ENCODE data around the gene SCN4B. TPM values are rescaled to one million over a fixed set of nuclear protein-coding genes. Genes with fewer than 3 reads are reported as not detected.

The SCN4B gene
- total RNA-seq, 1 donor from 2014 or later = 1.2 TPM

GRCh38 chr11:118102721-118103261 is 49.8 kb downstream of the SCN4B start:
- DNase-seq (ENCODE audit: low spot score) = no peak

DNA sequence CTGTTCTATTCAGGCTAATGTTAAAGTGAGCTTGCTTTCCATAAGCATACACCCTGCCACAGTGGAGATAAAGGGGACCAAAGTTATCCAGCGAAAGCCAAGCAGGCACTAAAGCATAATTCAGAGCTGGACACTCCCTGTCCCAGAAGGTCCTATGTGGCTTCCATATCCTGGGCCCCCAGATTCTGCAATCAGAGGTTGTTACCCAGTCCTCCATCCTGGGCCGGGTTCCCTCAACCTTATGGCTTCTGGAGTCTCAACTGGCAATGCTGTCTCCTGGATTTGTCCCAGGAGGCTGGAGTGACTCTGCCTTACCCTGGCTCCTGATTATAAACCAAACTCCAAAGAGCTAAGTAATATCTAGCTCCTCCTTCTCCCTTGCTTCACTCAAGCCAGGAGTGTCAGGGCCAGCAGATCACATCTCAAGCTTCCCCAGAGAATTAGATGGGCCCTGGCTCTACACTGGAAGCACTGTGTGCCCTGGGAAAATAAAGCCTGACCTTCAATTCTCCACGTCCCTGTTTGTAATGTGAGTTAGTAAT is 51.9 kb downstream of the SCN4B start:
- DNase-seq (ENCODE audit: low spot score) = no peak

GRCh38 chr11:118099838-118100556 is 52.6 kb downstream of the SCN4B start:
- DNase-seq (ENCODE audit: low spot score) = no peak

GRCh38 chr11:118098996-118099837 is 53.4 kb downstream of the SCN4B start:
- no peak for DNase-seq (ENCODE audit: low spot score)

DNA sequence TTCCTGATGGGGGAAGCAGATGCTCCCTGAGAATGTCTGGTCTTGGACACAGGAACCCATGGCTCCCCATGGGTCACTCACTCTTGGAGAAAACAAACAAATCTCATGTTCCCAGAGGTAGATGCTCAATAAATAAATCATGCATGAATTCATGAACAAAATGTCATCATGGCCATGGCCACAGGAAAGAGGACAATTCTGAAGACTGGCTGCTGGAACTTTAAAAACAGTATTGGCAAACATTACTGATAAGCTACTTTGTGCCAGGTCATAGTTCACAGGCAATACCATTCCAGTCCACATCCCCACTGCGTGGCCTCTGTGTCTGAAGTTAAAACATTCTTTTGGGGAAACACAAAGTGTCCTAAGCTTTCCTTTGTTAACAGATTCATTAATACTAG is 56.7 kb downstream of the SCN4B start:
- no peak for DNase-seq (ENCODE audit: low spot score)

- no peak for DNase-seq (ENCODE audit: low spot score)
Observed at GRCh38 chr11:118095493-118095892, 57.1 kb downstream of the SCN4B start.

DNA sequence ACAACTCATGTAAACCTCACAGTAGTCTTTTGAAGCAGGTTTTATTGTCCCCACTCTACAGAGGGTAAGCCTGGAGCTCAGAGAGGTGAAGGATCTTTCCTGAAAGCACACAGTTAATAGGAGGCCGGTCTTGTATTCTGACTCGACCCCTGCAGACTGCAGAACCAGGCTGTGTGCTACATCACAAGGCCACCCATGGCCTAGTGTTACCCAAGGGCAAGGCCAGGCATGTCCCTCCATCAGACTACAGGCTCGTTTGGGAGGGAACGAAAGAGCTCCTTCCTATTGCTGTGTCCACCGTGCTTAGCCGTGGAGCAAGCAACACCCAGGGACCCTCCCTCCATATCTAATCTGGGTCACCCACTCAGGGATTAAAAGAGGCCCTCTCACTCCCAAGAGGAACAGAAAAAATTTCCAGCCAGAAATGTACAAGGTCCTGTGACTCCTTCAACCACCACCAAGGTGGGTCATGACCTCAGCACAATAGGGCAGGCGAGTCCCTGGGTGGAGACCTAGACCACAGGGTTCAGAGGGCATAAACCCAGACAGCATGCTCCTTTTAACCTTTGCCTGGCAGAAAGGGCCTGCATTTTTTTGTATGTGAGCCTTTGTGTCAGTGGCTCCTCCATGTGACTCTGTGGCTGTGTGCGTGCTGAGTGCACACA is 59.6 kb downstream of the SCN4B start:
- DNase-seq (ENCODE audit: low spot score) = no peak

GRCh38 chr11:118091690-118092089 is 60.9 kb downstream of the SCN4B start:
- no peak for DNase-seq (ENCODE audit: low spot score)

GRCh38 chr11:118090545-118091162 is 62.0 kb downstream of the SCN4B start:
- no peak for DNase-seq (ENCODE audit: low spot score)

DNA sequence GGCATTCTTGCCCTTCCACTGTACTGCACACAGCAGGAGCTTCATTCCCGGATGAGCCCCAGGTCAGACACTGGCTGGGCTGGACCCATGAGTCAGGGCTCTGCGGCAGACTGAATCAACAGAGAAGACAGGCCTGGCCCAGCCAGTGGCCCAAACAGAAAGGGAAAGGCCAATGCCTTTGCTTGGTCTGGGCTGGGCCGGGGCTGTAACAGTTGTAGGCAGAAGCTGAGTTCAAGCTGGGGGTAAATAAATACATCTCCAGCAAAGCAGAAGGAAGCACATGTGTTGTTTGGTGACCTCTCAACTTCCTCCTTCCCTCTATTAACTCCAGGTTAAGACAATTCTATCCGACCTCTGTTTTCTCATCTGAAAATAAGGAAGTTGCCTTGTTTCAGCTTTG is 64.1 kb downstream of the SCN4B start:
- peak; percentile 25 for DNase-seq (ENCODE audit: low spot score)

DNA sequence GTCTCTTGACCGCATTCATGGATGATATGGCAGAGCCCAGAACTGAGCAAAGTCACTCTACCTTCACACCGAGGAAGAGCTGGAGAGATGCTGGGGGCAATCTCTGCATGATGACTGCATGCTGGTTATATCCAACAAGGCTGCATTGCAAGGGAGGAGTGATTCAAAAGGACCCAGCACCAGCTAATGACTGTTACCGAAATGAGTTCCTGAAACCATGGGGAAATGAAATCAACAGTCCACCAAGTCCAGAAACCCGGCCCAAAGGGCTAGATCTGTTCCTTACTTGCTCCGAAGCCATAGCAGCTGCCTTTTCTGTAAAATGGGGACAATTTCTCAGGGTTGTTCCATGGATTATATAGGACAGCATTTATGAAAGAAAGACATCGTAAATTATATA is 64.7 kb downstream of the SCN4B start:
- DNase-seq (ENCODE audit: low spot score) = no peak

DNA sequence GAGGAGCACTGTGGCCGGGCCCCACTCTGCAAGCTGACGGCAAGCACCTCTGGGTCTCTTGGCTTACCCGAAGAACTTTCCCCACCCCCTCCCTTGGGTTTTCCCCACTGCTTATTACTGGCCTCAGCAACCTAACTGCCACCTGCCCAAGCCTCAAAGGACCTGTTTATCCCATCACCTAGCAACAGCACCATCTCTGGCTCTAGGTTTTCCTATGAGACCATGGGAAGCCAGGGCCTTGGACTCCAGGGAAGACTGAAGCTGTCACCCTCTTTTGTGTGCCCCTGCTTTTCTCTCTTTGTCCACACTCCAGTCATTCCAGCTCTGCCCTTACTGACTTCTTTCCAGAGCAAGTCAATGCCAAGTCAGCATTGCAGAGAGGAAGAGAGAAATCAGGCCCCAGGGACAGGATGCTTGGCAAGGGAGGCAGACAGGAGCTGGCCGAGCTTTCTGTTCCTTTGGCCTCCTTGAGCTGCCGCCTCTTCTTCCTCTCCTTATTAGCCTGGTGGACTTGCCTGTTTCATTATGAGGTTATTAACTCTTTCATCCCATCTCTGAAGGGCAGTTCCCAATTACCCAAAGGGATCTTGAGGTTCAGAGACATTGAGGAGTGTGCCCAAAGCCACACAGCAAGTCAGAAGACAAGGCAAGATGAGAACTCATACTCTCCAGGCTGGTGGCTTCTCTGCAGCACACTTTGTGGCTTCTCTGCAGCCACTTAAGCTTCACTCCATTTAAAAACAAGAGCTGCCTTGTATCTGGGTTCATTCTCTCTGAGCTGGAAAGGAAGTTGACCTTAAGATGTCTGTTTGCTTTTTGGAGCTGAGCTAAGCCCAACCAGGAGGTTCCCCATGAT is 65.5 kb downstream of the SCN4B start, which contains the start of gene SMIM35:
Gene SMIM35, minus strand, starts transcription at position 51 of the 856 bp plus-strand sequence. CDS start 206 bp downstream, outside the sequence.
- peak; percentile 36 for DNase-seq (ENCODE audit: low spot score)

GRCh38 chr11:118084656-118085055 is 68.0 kb downstream of the SCN4B start:
- no peak for DNase-seq (ENCODE audit: low spot score)

DNA sequence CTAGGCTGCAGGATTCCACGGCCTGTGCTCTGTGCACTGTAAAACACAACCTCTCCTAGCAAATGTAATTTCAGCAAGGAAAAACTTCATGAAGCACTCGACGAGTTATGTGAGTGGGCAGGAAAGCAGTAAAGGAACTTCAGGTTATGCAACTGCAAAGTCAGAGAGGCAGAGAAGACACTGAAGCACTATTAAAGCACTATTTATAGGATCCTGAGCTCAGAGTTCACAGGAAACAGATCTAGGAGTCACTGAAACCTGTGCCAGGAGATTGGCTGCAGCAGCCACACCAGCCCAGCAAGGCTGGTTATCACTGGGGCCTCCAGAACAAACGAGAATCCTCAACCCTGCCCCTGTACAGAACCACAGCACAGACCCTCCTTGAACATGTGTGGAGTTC is 68.4 kb downstream of the SCN4B start:
- peak; percentile 86 for DNase-seq (ENCODE audit: low spot score)

Other genes with a start within 250 kb of the SCN4B start
- gene TMPRSS13, start 223.4 kb downstream of the SCN4B start, total RNA-seq (ENCODE audit: insufficient read depth, low replicate concordance) = 0.72 TPM
- 4.8 TPM for gene IL10RA, start 166.4 kb downstream of the SCN4B start, total RNA-seq (ENCODE audit: insufficient read depth, low replicate concordance)
- gene TMPRSS4, start 75.7 kb downstream of the SCN4B start, total RNA-seq (ENCODE audit: insufficient read depth, low replicate concordance) = 3.4 TPM
- gene SMIM35, start 65.9 kb downstream of the SCN4B start, total RNA-seq (ENCODE audit: insufficient read depth, low replicate concordance) = 1.4 TPM
- gene SCN2B, start 23.8 kb upstream of the SCN4B start, total RNA-seq (ENCODE audit: insufficient read depth, low replicate concordance) = 4.6 TPM
- gene JAML, start 72.2 kb upstream of the SCN4B start, total RNA-seq (ENCODE audit: insufficient read depth, low replicate concordance) = 18.8 TPM
- 5.3 TPM for gene MPZL3, start 99.5 kb upstream of the SCN4B start, total RNA-seq (ENCODE audit: insufficient read depth, low replicate concordance)
- gene MPZL2, start 111.5 kb upstream of the SCN4B start, total RNA-seq (ENCODE audit: insufficient read depth, low replicate concordance) = 41.9 TPM
- not detected for gene CD3E, start 151.9 kb upstream of the SCN4B start, total RNA-seq (ENCODE audit: insufficient read depth, low replicate concordance)
- gene CD3D, start 189.9 kb upstream of the SCN4B start, total RNA-seq (ENCODE audit: insufficient read depth, low replicate concordance) = not detected
- gene CD3G, start 191.5 kb upstream of the SCN4B start, total RNA-seq (ENCODE audit: insufficient read depth, low replicate concordance) = 1.9 TPM
- 22.1 TPM for gene UBE4A, start 206.8 kb upstream of the SCN4B start, total RNA-seq (ENCODE audit: insufficient read depth, low replicate concordance)
- gene ATP5MG, start 248.8 kb upstream of the SCN4B start, total RNA-seq (ENCODE audit: insufficient read depth, low replicate concordance) = 142 TPM

All from umbilical cord (tissue), 2 donors.